ENCODE results near the gene MMP3.

MMP3 gene

DNA sequence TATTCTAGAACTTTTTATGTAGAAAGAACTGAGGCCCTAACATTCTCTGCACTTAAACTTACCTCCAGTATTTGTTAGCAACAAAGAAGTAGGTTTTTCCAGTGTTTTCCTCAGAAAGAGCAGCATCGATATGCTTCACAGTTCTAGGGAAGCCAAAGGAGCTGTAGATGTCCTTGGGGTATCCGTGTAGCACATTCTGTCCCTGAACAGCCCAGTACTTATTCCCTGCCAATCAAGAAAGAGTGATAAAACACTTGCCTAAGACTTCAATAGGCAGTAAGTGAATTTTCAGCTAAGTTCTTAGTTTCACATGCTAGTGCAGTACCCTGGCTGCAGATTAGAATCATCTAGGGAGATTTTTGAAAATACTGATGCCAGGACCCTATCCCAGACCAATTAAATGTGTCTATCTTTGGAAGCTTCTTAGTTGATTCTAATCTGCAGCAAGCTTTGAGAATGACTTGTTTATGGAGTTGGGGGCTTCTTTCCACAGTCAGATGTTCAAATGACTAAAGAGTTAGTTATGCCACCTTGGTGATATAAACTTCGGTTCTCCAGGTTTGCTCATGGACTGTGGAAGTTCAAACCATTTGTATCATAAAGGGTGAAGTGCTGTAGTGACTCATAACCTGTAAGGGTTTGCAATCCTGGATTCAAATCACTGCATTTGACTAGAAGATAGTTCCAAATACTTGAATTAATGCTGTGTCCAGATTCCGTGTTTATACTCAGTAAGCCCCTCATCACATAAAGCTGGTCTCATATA lies 52.0 kb downstream of the MMP3 start:
- no peak for DNase-seq (ENCODE audit: low read depth)

DNA sequence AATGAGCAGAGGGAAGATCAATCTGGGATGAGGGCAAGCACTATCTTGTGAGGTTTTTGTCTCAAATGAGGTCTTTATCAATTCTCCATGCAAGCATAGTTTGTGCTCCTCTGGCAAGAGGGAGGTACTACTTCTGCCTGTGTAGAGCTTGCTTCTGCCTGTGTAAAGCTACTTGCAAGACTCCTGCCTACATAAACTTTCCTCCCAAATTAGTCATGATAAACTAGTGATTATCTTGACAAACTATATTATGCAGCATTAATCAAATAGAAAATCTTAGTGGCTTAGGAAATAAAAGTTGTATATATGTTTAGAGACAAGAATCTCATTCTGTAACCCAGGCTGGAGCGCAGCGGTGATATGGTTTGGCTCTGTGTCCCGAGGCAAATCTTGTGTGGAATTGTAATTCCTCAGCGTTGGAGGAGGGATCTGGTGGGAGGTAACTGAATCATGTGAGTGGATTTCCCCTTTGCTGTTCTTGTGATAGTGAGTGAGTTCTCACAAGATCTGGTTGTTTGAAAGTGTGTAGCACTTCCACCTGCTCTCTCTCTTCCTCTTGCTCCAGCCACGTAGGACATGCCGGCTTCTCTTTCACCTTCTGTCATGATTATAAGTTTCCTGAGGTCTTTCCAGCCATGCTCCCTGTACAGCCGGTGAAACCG lies 54.9 kb downstream of the MMP3 start:
- DNase-seq (ENCODE audit: low read depth), result no peak

Measured in activated gamma-delta T cell treated with anti-CD3 and anti-CD28 coated beads, Interleukin-2, amount 50 U/mL, for 16 hours (primary cell).